ENCODE measurements around the gene ISLR. TPM values are rescaled to one million over a fixed set of nuclear protein-coding genes. Genes with fewer than 3 reads are reported as not detected.
"Not testable (repeated sequence)": the region's sequence is repeated elsewhere in the genome, so short reads cannot be mapped to it uniquely, and the experiment has no call there.

ISLR gene
- total RNA-seq, 1 experiment from 2014 or later, result not detected

GRCh38 chr15:74155766-74156417 lies 17.6 kb upstream of the ISLR start:
- Histone ChIP-seq H3K9me3 (replicated peaks) (no peaks in the 10 kb centered on the region), H3K36me3 (no peaks in the 10 kb centered on the region), H3K27me3 (replicated peaks) (peaks cover 9% of the 10 kb centered on the region), H3K4me1 (replicated peaks) (no peaks in the 10 kb centered on the region), H3K4me3 (no peak overlapping the region), H3K27ac (no peak overlapping the region)
- DNase-seq (ENCODE audit: low read depth in 1 of 2, low spot score in 2 of 2), result no peak

DNA sequence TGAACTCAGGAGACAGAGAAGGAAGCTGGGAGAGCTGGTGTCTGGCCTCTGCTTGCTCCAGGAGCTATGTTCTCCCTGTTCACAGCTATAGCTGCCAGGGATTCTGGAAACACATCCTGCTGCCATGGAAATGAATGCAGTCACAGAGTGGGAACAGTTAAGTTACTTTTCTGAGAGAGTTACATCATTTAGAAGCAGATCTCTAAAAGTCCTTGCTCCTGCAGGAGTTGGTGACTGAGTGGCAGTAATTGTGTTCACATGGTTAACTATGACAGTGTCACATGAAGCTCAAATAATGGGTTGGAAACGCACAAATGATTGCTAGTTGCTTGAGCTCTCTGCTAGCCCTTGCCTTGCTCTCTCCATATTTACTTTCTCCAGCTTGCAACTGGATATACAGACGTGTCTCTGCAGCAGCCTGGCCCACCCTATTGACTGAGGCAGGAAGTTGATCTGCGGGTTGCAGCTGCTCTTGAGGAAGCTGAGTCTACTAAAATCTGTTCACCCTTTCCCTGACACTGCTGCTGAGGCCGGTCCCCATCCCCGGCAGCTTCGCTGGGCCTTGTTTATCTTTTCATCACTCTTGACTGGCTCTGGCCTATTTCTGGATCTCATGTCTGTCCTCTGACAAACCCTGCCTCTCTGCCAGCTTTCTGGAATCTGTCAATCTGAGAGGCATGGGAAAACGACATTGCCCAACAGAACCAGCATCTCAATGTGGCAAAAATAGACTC lies 16.7 kb upstream of the ISLR start:
- H3K4me1 ChIP-seq (replicated peaks), result no peaks in the 10 kb centered on the region
- H3K27me3 ChIP-seq (replicated peaks), result peaks cover 9% of the 10 kb centered on the region
- no peaks in the 10 kb centered on the region for H3K36me3 ChIP-seq
- DNase-seq (ENCODE audit: low read depth in 1 of 2, low spot score in 2 of 2), result no peak
- no peak overlapping the region for H3K4me3 ChIP-seq
- no peaks in the 10 kb centered on the region for H3K9me3 ChIP-seq (replicated peaks)
- no peak overlapping the region for H3K27ac ChIP-seq

DNA sequence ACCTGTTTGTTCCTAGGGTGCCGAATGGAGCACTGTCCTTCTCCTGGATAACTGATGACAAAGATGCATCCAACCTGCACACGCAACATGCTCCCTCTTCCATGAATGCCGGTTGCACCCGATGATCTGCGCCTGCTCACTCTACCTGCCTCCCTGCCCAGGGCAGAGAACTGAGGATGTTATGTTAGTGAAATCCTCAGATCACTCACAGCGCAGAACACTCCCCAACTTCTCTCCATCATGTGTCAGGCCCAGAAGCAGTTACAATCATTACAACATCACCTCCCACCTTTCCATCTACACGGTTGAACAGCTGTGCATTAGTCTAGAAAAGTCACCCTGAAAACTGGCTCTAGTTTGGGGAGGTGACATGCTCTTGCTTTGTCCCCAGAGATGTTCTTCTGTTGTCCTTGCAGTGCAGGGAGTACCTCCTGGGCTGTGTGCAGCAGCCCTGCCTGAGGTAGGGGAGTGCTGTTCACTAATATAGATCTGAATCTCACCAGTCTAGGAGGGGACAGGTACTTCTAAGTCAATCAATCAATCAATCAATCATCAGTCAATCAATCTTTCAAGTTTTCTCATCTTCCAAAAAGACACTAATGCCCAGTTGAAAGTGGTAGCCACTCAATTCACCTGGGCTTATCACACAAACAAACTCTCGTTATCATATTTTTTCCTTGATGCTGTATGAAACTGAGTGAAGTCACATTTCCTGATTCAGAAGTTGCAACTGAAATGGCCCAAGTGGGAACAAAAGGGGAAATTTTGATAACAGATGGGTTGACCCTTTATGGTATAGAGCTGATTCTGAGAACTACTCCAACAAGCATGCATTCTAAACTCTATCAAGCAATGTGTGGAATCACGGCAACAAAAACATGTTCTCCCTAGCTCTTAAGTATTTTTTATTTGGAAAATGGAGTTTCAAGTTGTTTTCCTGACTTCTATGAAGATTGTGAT lies 15.4 kb upstream of the ISLR start:
- DNase-seq (ENCODE audit: low read depth in 1 of 2, low spot score in 2 of 2), result no peak
- H3K36me3 ChIP-seq, result no peaks in the 10 kb centered on the region
- no peaks in the 10 kb centered on the region for H3K9me3 ChIP-seq (replicated peaks)
- no peaks in the 10 kb centered on the region for H3K4me1 ChIP-seq (replicated peaks)
- H3K4me3 ChIP-seq, result no peak overlapping the region
- peaks cover 9% of the 10 kb centered on the region for H3K27me3 ChIP-seq (replicated peaks)
- no peak overlapping the region for H3K27ac ChIP-seq

DNA sequence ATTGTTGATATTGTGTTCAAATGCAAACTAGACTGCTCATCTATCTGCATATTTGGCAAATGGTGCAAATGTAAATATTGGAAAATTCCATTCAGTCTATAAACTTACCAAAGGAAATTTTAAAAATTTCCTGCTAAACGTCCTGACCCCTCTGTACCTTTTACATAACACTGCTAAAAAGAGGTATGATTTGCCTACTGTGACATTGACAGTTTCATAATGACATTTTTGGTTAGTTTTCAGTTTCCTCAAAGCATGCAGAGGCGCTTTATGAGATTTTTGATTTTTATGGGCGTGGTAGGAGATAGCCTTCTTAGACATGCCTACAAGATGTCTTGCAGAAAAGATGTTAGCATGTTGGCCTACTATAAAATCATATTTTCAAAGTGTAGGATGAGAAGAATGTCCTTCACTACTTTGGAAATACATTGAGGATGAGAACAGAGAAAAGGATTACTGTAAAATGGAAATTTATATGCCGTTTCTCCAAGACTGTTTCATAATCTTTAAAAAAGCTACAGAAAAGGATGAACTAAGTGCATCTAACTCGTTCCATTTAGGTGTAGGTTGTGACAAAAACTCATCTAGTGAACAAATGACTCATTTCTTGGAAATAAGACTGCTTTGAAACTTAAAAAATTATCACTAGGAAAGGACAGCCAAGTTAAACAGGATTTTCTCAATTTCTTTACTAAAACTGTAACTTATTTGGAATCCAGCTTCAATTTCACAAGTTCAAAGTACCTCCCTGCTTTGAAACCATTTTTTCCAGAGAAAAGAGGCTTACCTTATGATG lies 14.5 kb upstream of the ISLR start:
- Histone ChIP-seq H3K4me3 (no peak overlapping the region), H3K4me1 (replicated peaks) (no peaks in the 10 kb centered on the region)

GRCh38 chr15:74159773-74160172 lies 13.7 kb upstream of the ISLR start:
- Histone ChIP-seq H3K27ac (no peak overlapping the region), H3K4me1 (replicated peaks) (no peaks in the 10 kb centered on the region), H3K27me3 (replicated peaks) (peaks cover 9% of the 10 kb centered on the region), H3K9me3 (replicated peaks) (no peaks in the 10 kb centered on the region), H3K36me3 (no peaks in the 10 kb centered on the region), H3K4me3 (no peak overlapping the region)
- DNase-seq (ENCODE audit: low read depth in 1 of 2, low spot score in 2 of 2), result no peak

More for the DNA sequence above, 14.5 kb upstream of the ISLR start:
- H3K27me3 ChIP-seq (replicated peaks), result peaks cover 9% of the 10 kb centered on the region
- H3K36me3 ChIP-seq, result no peaks in the 10 kb centered on the region
- DNase-seq (ENCODE audit: low read depth in 1 of 2, low spot score in 2 of 2), result no peak
- no peaks in the 10 kb centered on the region for H3K9me3 ChIP-seq (replicated peaks)
- no peak overlapping the region for H3K27ac ChIP-seq

- H3K4me3 ChIP-seq; H3K27ac ChIP-seq; H3K9me3 ChIP-seq (replicated peaks); DNase-seq (ENCODE audit: low read depth in 1 of 2, low spot score in 2 of 2); H3K4me1 ChIP-seq (replicated peaks); H3K36me3 ChIP-seq; H3K27me3 ChIP-seq (replicated peaks): not testable (repeated sequence)
Observed at GRCh38 chr15:74160390-74160789, 13.1 kb upstream of the ISLR start.

DNA sequence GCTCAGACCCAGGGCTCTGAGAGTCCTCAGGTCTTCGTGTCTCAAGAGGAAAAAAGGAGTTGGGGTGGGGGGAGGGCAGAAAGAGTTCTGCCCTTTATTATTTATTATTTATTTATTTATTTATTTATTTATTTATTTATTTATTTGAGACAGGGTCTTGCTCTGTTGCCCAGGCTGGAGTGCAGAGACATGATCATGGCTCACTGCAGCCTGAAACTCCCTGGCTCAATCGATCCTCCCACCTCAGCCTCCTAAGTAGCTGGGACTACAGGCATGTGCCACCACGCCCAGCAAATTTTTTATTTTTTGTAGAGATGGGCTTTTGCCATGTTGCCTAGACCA lies 11.3 kb upstream of the ISLR start:
- DNase-seq (ENCODE audit: low read depth in 1 of 2, low spot score in 2 of 2); H3K27me3 ChIP-seq (replicated peaks); H3K36me3 ChIP-seq; H3K4me1 ChIP-seq (replicated peaks); H3K27ac ChIP-seq; H3K9me3 ChIP-seq (replicated peaks); H3K4me3 ChIP-seq: not testable (repeated sequence)

GRCh38 chr15:74165461-74165860 lies 8.0 kb upstream of the ISLR start:
- DNase-seq (ENCODE audit: low read depth in 1 of 2, low spot score in 2 of 2), result no peak

GRCh38 chr15:74167891-74168331 lies 5.6 kb upstream of the ISLR start:
- Histone ChIP-seq H3K4me1 (replicated peaks) (no peaks in the 10 kb centered on the region), H3K4me3 (no peak overlapping the region), H3K36me3 (no peaks in the 10 kb centered on the region), H3K27ac (no peak overlapping the region), H3K27me3 (replicated peaks) (no peaks in the 10 kb centered on the region; the same call in 1 of the 2 replicates), H3K9me3 (replicated peaks) (no peaks in the 10 kb centered on the region)
- no peak for DNase-seq (ENCODE audit: low read depth in 1 of 2, low spot score in 2 of 2)

More at GRCh38 chr15:74165461-74165860, 8.0 kb upstream of the ISLR start:
- Histone ChIP-seq H3K36me3 (no peaks in the 10 kb centered on the region), H3K27me3 (replicated peaks) (no peaks in the 10 kb centered on the region; the same call in 1 of the 2 replicates), H3K27ac (no peak overlapping the region), H3K4me3 (no peak overlapping the region), H3K9me3 (replicated peaks) (no peaks in the 10 kb centered on the region), H3K4me1 (replicated peaks) (no peaks in the 10 kb centered on the region)

DNA sequence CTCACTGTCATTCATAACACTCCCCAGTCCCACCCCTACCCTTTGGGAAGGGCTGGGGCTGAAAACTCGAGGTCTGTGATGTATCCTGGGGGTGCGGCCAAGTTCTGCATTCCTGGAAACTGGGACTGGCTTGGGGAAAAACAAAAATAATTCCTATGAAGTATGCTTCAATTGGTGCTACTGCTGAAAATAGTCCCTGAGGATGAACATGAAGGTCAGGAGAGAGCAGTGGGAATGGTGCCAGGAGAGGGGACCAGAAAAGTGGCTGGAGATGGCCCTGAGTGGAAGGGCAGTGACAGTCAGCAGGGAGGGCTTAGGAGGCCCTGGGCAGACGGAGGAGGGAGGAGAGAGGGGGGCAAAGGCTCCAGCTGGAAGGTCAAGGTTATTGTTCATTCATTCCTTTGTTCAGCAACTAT lies 4.8 kb upstream of the ISLR start:
- H3K4me1 ChIP-seq (replicated peaks), result no peaks in the 10 kb centered on the region
- no peak for DNase-seq (ENCODE audit: low read depth in 1 of 2, low spot score in 2 of 2)
- H3K27ac ChIP-seq, result no peak overlapping the region
- no peaks in the 10 kb centered on the region for H3K36me3 ChIP-seq
- no peaks in the 10 kb centered on the region for H3K9me3 ChIP-seq (replicated peaks)
- H3K27me3 ChIP-seq (replicated peaks), result no peaks in the 10 kb centered on the region; the same call in 1 of the 2 replicates
- H3K4me3 ChIP-seq, result no peak overlapping the region

DNA sequence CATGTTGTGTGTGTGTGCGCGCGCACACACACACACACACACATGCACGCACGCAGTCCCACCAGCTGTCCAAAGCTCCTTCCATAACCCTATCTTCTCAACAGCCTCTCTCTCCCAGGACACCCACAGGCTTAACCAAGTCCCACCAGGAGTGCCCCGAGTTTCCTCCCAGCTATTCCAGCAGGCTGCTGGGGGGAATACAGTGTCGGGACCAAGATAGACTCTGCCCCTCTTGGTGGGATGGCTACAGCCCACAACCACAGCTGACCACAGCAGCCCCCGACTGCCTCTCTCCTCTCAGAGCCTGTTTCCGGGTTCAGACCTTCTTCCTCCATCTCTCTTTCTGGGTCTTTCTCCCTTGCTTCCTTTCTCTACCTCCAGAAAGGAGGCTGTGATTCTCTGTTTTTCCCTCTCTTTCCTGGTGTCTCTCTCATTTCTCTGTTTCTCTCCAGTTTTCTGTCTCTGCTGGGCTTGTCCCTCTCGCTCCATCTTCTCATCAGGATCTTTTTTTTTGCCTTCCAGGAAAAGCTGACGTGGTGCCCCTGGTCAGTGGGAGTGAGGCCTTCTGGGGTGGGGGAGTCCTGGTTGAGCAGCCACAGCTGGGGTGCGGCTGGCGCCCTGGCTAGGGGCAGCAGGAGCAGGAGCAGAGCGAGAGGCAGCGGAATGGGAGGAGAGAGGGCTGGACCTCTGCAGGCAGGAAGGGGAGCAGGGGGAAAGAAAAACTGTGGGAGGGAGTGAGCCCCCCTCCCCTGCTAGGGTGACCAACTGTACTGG lies 3.3 kb upstream of the ISLR start:
- no peak for DNase-seq (ENCODE audit: low read depth in 1 of 2, low spot score in 2 of 2)
- Histone ChIP-seq H3K27ac (no peak overlapping the region), H3K27me3 (replicated peaks) (no peaks in the 10 kb centered on the region; the same call in 1 of the 2 replicates), H3K36me3 (no peaks in the 10 kb centered on the region), H3K9me3 (replicated peaks) (no peaks in the 10 kb centered on the region), H3K4me3 (no peak overlapping the region), H3K4me1 (replicated peaks) (no peaks in the 10 kb centered on the region)

DNA sequence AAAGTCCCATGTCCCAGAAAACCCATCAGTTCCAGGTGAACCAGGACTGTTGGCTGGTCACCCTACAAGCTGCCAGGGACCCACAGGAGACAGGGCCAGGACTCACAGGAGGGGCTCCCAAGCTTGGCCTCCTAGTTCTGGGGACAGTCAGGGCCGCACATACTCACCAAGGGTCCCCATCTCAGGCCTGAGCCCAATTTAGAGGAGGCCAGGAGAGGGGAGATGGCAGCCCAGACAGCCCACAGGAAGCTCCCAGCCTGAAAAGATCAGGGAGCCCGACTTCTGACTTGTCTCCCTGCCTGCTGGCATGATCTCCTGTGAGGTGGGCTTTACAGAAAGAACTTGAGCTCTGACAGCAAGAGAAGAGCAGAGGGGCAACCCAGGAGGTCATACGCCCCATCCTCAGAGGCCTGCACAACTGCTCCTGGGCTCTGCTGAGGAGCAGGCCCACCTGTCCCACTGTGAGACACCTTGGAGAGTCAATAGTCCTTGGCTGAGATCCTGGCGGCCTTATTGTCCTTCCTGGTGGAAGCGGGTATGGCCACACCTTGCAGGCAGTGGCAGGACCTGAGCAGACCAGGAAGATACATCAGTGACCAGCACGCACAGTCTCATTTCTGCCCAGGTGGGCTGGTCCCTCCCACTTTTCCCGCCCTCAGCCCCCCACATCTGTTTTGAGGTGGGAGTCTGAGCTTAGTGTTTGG lies 2.5 kb upstream of the ISLR start:
- Histone ChIP-seq H3K27ac (no peak overlapping the region), H3K4me3 (no peak overlapping the region), H3K4me1 (replicated peaks) (no peaks in the 10 kb centered on the region), H3K27me3 (replicated peaks) (no peaks in the 10 kb centered on the region), H3K9me3 (replicated peaks) (no peaks in the 10 kb centered on the region), H3K36me3 (no peaks in the 10 kb centered on the region)
- DNase-seq (ENCODE audit: low read depth in 1 of 2, low spot score in 2 of 2), result no peak
